NCI-H2227 (cell line): Measurements from ENCODE around the gene THAP2.

Source experiments
- DNase-seq: peaks from one replicate; lab custom pipeline; 2025; ENCODE audit not compliant: unreplicated experiment; lab: John Stamatoyannopoulos, UW

THAP2 gene

GRCh38 chr12:71663561-71664410 is at the start of gene THAP2, which contains the start of gene ZFC3H1:
THAP2 (plus strand) TSS chr12:71664301; CDS start chr12:71664510, 209 bp downstream.
ZFC3H1 (minus strand) TSS chr12:71663848; CDS start chr12:71663610, 238 bp downstream.
- peak; percentile 99 for DNase-seq

- DNase-seq = no peak
Measured at GRCh38 chr12:71621938-71622337, 42.2 kb upstream of the THAP2 start.

GRCh38 chr12:71625476-71625875 is 38.6 kb upstream of the THAP2 start:
- DNase-seq = no peak

GRCh38 chr12:71626098-71626497 is 38.0 kb upstream of the THAP2 start:
- no peak for DNase-seq

GRCh38 chr12:71626768-71627167 is 37.3 kb upstream of the THAP2 start:
- DNase-seq = no peak

GRCh38 chr12:71627438-71628002 is 36.6 kb upstream of the THAP2 start:
- no peak for DNase-seq

- DNase-seq = peak; percentile 86
Measured at GRCh38 chr12:71636704-71637115, 27.4 kb upstream of the THAP2 start.

GRCh38 chr12:71638499-71638898 is 25.6 kb upstream of the THAP2 start:
- DNase-seq = no peak

GRCh38 chr12:71639341-71639760 is 24.8 kb upstream of the THAP2 start:
- no peak for DNase-seq

GRCh38 chr12:71640316-71640715 is 23.8 kb upstream of the THAP2 start:
- no peak for DNase-seq

- DNase-seq = no peak
Measured at GRCh38 chr12:71641390-71641789, 22.7 kb upstream of the THAP2 start.

GRCh38 chr12:71642264-71642663 is 21.8 kb upstream of the THAP2 start:
- DNase-seq = no peak

GRCh38 chr12:71645268-71645667 is 18.8 kb upstream of the THAP2 start:
- no peak for DNase-seq

- no peak for DNase-seq
Measured at GRCh38 chr12:71646512-71646911, 17.6 kb upstream of the THAP2 start.

GRCh38 chr12:71648537-71648936 is 15.6 kb upstream of the THAP2 start:
- DNase-seq = no peak

- no peak for DNase-seq
Measured at GRCh38 chr12:71649401-71649800, 14.7 kb upstream of the THAP2 start.

GRCh38 chr12:71652656-71653055 is 11.4 kb upstream of the THAP2 start:
- no peak for DNase-seq

GRCh38 chr12:71653137-71653536 is 11.0 kb upstream of the THAP2 start:
- DNase-seq = no peak

- DNase-seq = no peak
Measured at GRCh38 chr12:71654200-71654599, 9.9 kb upstream of the THAP2 start.

GRCh38 chr12:71655495-71655894 is 8.6 kb upstream of the THAP2 start:
- DNase-seq = no peak

GRCh38 chr12:71655907-71656306 is 8.2 kb upstream of the THAP2 start:
- DNase-seq = no peak

- DNase-seq = no peak
Measured at GRCh38 chr12:71656740-71657139, 7.4 kb upstream of the THAP2 start.
